ENCODE results near the gene MAPT. TPM values are rescaled to one million over a fixed set of nuclear protein-coding genes. Genes with fewer than 3 reads are reported as not detected.

Gene MAPT
- total and polyA plus RNA-seq, 2 of the 13 experiments (the other 11 are each of a cell fraction or from before 2014, with no cell fraction given) = 2.1 to 2.8 TPM

DNA sequence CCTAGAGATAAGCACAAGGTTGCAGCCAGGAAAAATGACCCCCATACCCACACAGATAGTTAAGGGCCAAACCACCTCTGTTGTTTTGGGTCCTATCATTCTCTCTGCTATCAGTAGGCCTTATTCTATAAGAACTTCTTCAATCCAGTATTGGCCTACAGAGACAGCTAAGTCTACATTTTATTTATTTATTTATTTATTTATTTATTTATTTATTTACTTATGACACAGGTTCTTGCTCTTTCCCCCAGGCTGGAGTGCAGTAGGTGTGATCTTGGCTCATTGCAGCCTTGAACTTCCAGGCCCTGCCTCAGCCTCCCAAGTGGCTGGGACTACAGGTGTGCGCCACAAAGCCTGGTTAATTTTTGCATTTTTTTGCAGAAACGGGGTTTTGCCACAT, 7.5 kb upstream of the MAPT start:
- intact Hi-C loops (cut with micrococcal nuclease; ENCODE audit: unreplicated experiment) (no loop called here), in situ Hi-C loops (cut with HindIII; ENCODE audit: extremely low pct_ligation_motif_present, low pct_unique_long_range_greater_than_20kb) (no loop called here)
- FAIRE-seq = no peak
- BruUV-seq (replicated peaks) = no TSS peak
- no peak overlapping the region for H3K4me2 ChIP-seq (ENCODE audit: low read depth, low read length)
- no peak overlapping the region for H2AFZ ChIP-seq (ENCODE audit: low read length)
- 39% methylated on average over 2 of the region's 2 CpGs for WGBS (ENCODE audit: low lambda C conversion rate)
- ATAC-seq = no peak
- peaks cover 7% of the 10 kb centered on the region for H3K4me1 ChIP-seq (ENCODE audit: insufficient read depth, low read length)
- no peaks in the 10 kb centered on the region for H3K79me2 ChIP-seq (ENCODE audit: insufficient read depth, low read length)
- CTCF ChIA-PET (ENCODE audit: low intra/inter-chr PET ratio, low total read pairs) = no interaction called here
- POLR2A ChIA-PET = no interaction called here
- no peak for DNase-seq (ENCODE audit: low spot score)
- H3K27ac ChIP-seq (ENCODE audit: extremely low read length, insufficient read depth, low read length) = no peak overlapping the region
- no peaks in the 10 kb centered on the region for H3K36me3 ChIP-seq (replicated peaks in 1 of 2; ENCODE audit: control insufficient read depth in 1 of 2, insufficient read depth in 2 of 2, low read length in 2 of 2)
- H3K27me3 ChIP-seq (ENCODE audit: control insufficient read depth in 1 of 2, insufficient read depth in 2 of 2, low read length in 2 of 2) = peaks cover 2 to 12% of the 10 kb centered on the region in 2 experiments; a peak in 2 of 5 replicates
- TF ChIP-seq, protein P1, sequence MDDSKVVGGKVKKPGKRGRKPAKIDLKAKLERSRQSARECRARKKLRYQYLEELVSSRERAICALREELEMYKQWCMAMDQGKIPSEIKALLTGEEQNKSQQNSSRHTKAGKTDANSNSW (CRISPR knock-in tag; IDR thresholded peaks at IDR 0.05; ENCODE audit: borderline replicate concordance) = no peak
- no peak for TF ChIP-seq MAFF (IDR thresholded peaks at IDR 0.05; ENCODE audit: low read depth, low read length)
- TF ChIP-seq CREM (IDR thresholded peaks at IDR 0.05) = no peak
- TF ChIP-seq CREM (CRISPR knock-in tag; IDR thresholded peaks at IDR 0.05) = no peak
- no peak for TF ChIP-seq ZBTB7A (CRISPR knock-in tag; IDR thresholded peaks at IDR 0.05)
- TF ChIP-seq ZNF44 (CRISPR knock-in tag; IDR thresholded peaks at IDR 0.05) = no peak
- no peak for TF ChIP-seq ARID2 (CRISPR knock-in tag; IDR thresholded peaks at IDR 0.05; ENCODE audit: borderline replicate concordance)
- TF ChIP-seq ZNF703 (CRISPR knock-in tag; IDR thresholded peaks at IDR 0.05; ENCODE audit: borderline replicate concordance) = no peak
- no peak for TF ChIP-seq EP300 (IDR thresholded peaks at IDR 0.05; ENCODE audit: low read depth in 2 of 2, low read length in 2 of 2)
- TF ChIP-seq EP300 (CRISPR knock-in tag; IDR thresholded peaks at IDR 0.05; ENCODE audit: borderline replicate concordance) = no peak
- H3K4me3 ChIP-seq (replicated peaks in 1 of 3; ENCODE audit: insufficient read depth in 1 of 3, low read depth in 2 of 3, low read length in 3 of 3) = no peak overlapping the region
- H3K9ac ChIP-seq (ENCODE audit: insufficient read depth, low read depth, low read length) = no peak overlapping the region
- H3K9me3 ChIP-seq (ENCODE audit: low read length) = no peaks in the 10 kb centered on the region
- no peaks in the 10 kb centered on the region for H4K20me1 ChIP-seq (ENCODE audit: insufficient read depth, low read length)

- Histone ChIP-seq H3K4me3 (replicated peaks in 1 of 3; ENCODE audit: insufficient read depth in 1 of 3, low read depth in 2 of 3, low read length in 3 of 3) (no peak overlapping the region), H2AFZ (ENCODE audit: low read length) (no peak overlapping the region), H3K9ac (ENCODE audit: insufficient read depth, low read depth, low read length) (no peak overlapping the region), H3K4me1 (ENCODE audit: insufficient read depth, low read length) (peaks cover 9% of the 10 kb centered on the region), H3K27ac (ENCODE audit: extremely low read length, insufficient read depth, low read length) (no peak overlapping the region), H3K27me3 (ENCODE audit: control insufficient read depth in 1 of 2, insufficient read depth in 2 of 2, low read length in 2 of 2) (peaks cover 4 to 15% of the 10 kb centered on the region in 2 experiments; a peak in 2 of 5 replicates), H3K4me2 (ENCODE audit: low read depth, low read length) (no peak overlapping the region), H3K9me3 (ENCODE audit: low read length) (no peaks in the 10 kb centered on the region), H3K79me2 (ENCODE audit: insufficient read depth, low read length) (no peaks in the 10 kb centered on the region), H4K20me1 (ENCODE audit: insufficient read depth, low read length) (no peaks in the 10 kb centered on the region), H3K36me3 (replicated peaks in 1 of 2; ENCODE audit: control insufficient read depth in 1 of 2, insufficient read depth in 2 of 2, low read length in 2 of 2) (no peaks in the 10 kb centered on the region)
- CTCF ChIA-PET (ENCODE audit: low intra/inter-chr PET ratio, low total read pairs) = no interaction called here
- no peak for FAIRE-seq
- no peak for ATAC-seq
- 2% methylated on average over 4 of the region's 5 CpGs for WGBS (ENCODE audit: low lambda C conversion rate)
- in situ Hi-C loops (cut with HindIII; ENCODE audit: extremely low pct_ligation_motif_present, low pct_unique_long_range_greater_than_20kb) = no loop called here
- intact Hi-C loops (cut with micrococcal nuclease; ENCODE audit: unreplicated experiment) = no loop called here
- DNase-seq (ENCODE audit: low spot score) = no peak
- POLR2A ChIA-PET = no interaction called here
- no TSS peak for BruUV-seq (replicated peaks)
- TF ChIP-seq FOXP1 (IDR thresholded peaks at IDR 0.05) (no peak), FOXP1 (CRISPR knock-in tag; IDR thresholded peaks at IDR 0.05) (no peak), MAFG (CRISPR knock-in tag; IDR thresholded peaks at IDR 0.05) (no peak), ZNF644 (CRISPR knock-in tag; IDR thresholded peaks at IDR 0.05; ENCODE audit: low read depth) (no peak), HDAC6 (IDR thresholded peaks at IDR 0.05; ENCODE audit: low read depth, low read length) (no peak), PRDM10 (CRISPR knock-in tag; IDR thresholded peaks at IDR 0.05; ENCODE audit: low read depth) (no peak), FOSL2 (CRISPR knock-in tag; IDR thresholded peaks at IDR 0.05) (no peak), KDM5A (IDR thresholded peaks at IDR 0.05; ENCODE audit: borderline replicate concordance, low read length) (no peak), PPARG (CRISPR knock-in tag; conservative IDR thresholded peaks at IDR 0.05) (no peak), ZBTB1 (CRISPR knock-in tag; IDR thresholded peaks at IDR 0.05; ENCODE audit: borderline replicate concordance) (no peak)
These were observed 6.0 kb upstream of the MAPT start for GRCh38 chr17:45888392-45888791.

All from HepG2 (cell line).